ENCODE results near the gene TLL2. TPM values are rescaled to one million over a fixed set of nuclear protein-coding genes. Genes with fewer than 3 reads are reported as not detected.

Gene TLL2
- total and polyA plus RNA-seq, 2 of the 4 experiments (the other 2 are of a cell fraction), result under 0.01 to 0.05 TPM

DNA sequence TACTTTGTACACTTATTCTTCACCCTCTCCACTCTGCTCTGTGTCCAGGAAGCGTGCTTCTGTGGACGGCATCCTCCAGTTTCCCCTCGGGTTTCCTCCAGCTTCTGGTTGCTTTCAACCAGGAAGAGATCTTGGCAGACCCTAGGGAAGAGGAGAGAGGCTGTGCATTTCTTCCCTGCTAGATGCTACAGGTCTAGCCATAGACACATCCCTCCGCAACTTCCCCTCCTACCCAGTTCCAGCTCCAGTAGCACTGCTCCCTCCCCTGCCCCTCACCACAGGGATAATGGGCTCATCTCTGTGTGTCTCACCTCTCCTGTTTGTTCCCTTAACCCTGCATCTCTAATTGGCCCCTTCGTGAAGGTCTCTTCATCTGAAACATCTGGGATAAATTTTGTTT, 16.3 kb downstream of the TLL2 start:
- Histone ChIP-seq H2BK15ac (ENCODE audit: low read depth, low read length) (no peak overlapping the region), H2BK120ac (ENCODE audit: low read depth, low read length) (no peak overlapping the region), H3K9ac (ENCODE audit: low read depth, low read length) (no peak overlapping the region), H2BK20ac (ENCODE audit: low read depth, low read length) (no peak overlapping the region), H3K4me2 (ENCODE audit: low read depth, low read length) (no peak overlapping the region), H3K4me1 (ENCODE audit: control insufficient read depth, insufficient read depth, low read length) (no peaks in the 10 kb centered on the region), H4K5ac (ENCODE audit: low read depth, low read length) (no peak overlapping the region), H2AK5ac (ENCODE audit: low read depth, low read length) (no peak overlapping the region), H2BK5ac (ENCODE audit: low read depth, low read length, poor library complexity, severe bottlenecking) (no peak overlapping the region), H3K18ac (ENCODE audit: low read depth, low read length) (no peak overlapping the region), H3K79me1 (ENCODE audit: low read depth in 1 of 2, low read length in 2 of 2) (no peaks in the 10 kb centered on the region), H3K23ac (ENCODE audit: low read depth, low read length) (no peak overlapping the region), H2AK9ac (replicated peaks; ENCODE audit: low read depth, low read length, poor library complexity) (no peak overlapping the region), H4K20me1 (ENCODE audit: insufficient read depth, low read length) (no peaks in the 10 kb centered on the region), H3K56ac (ENCODE audit: extremely low read depth, insufficient read depth, low read length) (no peak overlapping the region), H3K27me3 (ENCODE audit: control insufficient read depth, insufficient read depth, low read length) (peaks cover 2% of the 10 kb centered on the region), H3K4me3 (ENCODE audit: insufficient read depth, low read depth, low read length) (no peak overlapping the region), H3K27ac (ENCODE audit: insufficient read depth, low read length) (no peak overlapping the region), H2AFZ (replicated peaks; ENCODE audit: low read length, poor library complexity) (no peak overlapping the region), H4K91ac (ENCODE audit: insufficient read depth, low read depth, low read length) (no peak overlapping the region), H3K9me1 (ENCODE audit: insufficient read depth, low read length) (no peaks in the 10 kb centered on the region), H3K9me3 (ENCODE audit: control insufficient read depth, insufficient read depth, low read length) (no peaks in the 10 kb centered on the region), H4K8ac (ENCODE audit: low read depth in 2 of 2, low read length in 2 of 2) (no peak overlapping the region), H3K36me3 (ENCODE audit: control insufficient read depth, insufficient read depth, low read length) (no peaks in the 10 kb centered on the region), H3K4ac (ENCODE audit: low read depth, low read length) (no peak overlapping the region), H3K14ac (replicated peaks; ENCODE audit: low read depth, low read length) (no peak overlapping the region)
- in situ Hi-C loops (cut with MboI; ENCODE audit: low sequenced_read_pairs) (no loop called here), intact Hi-C loops (cut with micrococcal nuclease) (no loop called here), dilution Hi-C loops (cut with HindIII; ENCODE audit: low sequenced_read_pairs, unreplicated experiment) (no loop called here)
- WGBS, 2 experiments (ENCODE audit: extremely low coverage in 2 of 2, insufficient read length in 1 of 2), result 88% methylated on average over 1 of the region's 5 CpGs; no CpG with 5 or more reads in 1 of the 2 experiments
- POLR2A ChIA-PET (ENCODE audit: unreplicated experiment), result interaction anchor here (0.7 kb wide), 1 partner anchor 784 kb away, joined by 3 read pairs; no protein-coding TSS in a partner anchor
- CTCF ChIA-PET, result no interaction called here
- TF ChIP-seq MAFK (IDR thresholded peaks at IDR 0.05; ENCODE audit: low read depth, low read length), result no peak
- TF ChIP-seq RCOR1 (IDR thresholded peaks at IDR 0.05; ENCODE audit: insufficient replicate concordance, low read length), result no peak
- no peak for TF ChIP-seq BHLHE40 (IDR thresholded peaks at IDR 0.05; ENCODE audit: low read depth, low read length)
- no peak for TF ChIP-seq CHD1 (IDR thresholded peaks at IDR 0.05; ENCODE audit: low read depth, low read length)
- no peak for TF ChIP-seq SMC3 (IDR thresholded peaks at IDR 0.05; ENCODE audit: low read depth, low read length)
- no peak for TF ChIP-seq RAD21 (IDR thresholded peaks at IDR 0.05; ENCODE audit: low read length)
- TF ChIP-seq NFE2L2 (IDR thresholded peaks at IDR 0.05; ENCODE audit: low read depth, low read length), result no peak
- no peak for TF ChIP-seq MXI1 (IDR thresholded peaks at IDR 0.05; ENCODE audit: borderline replicate concordance, low read depth, low read length)
- no peak for TF ChIP-seq FOS (IDR thresholded peaks at IDR 0.05; ENCODE audit: low read depth, low read length)
- TF ChIP-seq RFX5 (IDR thresholded peaks at IDR 0.05; ENCODE audit: low read depth, low read length), result no peak
- TF ChIP-seq, protein P1, sequence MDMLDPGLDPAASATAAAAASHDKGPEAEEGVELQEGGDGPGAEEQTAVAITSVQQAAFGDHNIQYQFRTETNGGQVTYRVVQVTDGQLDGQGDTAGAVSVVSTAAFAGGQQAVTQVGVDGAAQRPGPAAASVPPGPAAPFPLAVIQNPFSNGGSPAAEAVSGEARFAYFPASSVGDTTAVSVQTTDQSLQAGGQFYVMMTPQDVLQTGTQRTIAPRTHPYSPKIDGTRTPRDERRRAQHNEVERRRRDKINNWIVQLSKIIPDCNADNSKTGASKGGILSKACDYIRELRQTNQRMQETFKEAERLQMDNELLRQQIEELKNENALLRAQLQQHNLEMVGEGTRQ (IDR thresholded peaks at IDR 0.05; ENCODE audit: low read depth, low read length), result no peak
- TF ChIP-seq POLR2A (IDR thresholded peaks at IDR 0.05; ENCODE audit: low read depth, low read length), result no peak
- TF ChIP-seq, protein P2, sequence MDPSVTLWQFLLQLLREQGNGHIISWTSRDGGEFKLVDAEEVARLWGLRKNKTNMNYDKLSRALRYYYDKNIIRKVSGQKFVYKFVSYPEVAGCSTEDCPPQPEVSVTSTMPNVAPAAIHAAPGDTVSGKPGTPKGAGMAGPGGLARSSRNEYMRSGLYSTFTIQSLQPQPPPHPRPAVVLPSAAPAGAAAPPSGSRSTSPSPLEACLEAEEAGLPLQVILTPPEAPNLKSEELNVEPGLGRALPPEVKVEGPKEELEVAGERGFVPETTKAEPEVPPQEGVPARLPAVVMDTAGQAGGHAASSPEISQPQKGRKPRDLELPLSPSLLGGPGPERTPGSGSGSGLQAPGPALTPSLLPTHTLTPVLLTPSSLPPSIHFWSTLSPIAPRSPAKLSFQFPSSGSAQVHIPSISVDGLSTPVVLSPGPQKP (IDR thresholded peaks at IDR 0.05; ENCODE audit: borderline replicate concordance, low read depth, low read length), result no peak
- TF ChIP-seq, protein P3, sequence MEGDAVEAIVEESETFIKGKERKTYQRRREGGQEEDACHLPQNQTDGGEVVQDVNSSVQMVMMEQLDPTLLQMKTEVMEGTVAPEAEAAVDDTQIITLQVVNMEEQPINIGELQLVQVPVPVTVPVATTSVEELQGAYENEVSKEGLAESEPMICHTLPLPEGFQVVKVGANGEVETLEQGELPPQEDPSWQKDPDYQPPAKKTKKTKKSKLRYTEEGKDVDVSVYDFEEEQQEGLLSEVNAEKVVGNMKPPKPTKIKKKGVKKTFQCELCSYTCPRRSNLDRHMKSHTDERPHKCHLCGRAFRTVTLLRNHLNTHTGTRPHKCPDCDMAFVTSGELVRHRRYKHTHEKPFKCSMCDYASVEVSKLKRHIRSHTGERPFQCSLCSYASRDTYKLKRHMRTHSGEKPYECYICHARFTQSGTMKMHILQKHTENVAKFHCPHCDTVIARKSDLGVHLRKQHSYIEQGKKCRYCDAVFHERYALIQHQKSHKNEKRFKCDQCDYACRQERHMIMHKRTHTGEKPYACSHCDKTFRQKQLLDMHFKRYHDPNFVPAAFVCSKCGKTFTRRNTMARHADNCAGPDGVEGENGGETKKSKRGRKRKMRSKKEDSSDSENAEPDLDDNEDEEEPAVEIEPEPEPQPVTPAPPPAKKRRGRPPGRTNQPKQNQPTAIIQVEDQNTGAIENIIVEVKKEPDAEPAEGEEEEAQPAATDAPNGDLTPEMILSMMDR (conservative IDR thresholded peaks at IDR 0.05; ENCODE audit: low read depth, low read length), result no peak
- no peak for TF ChIP-seq CEBPB (IDR thresholded peaks at IDR 0.05; ENCODE audit: low read depth, low read length)
- TF ChIP-seq MAZ (IDR thresholded peaks at IDR 0.05; ENCODE audit: borderline replicate concordance, low read depth, low read length), result no peak
- DNase-seq, result no peak
- ATAC-seq (ENCODE audit: low read depth), result no peak
- BruUV-seq (replicated peaks), result no TSS peak
